ENCODE results near the gene MR1.
A peak's percentile ranks its signal among the peaks of the same experiment; 100 is the strongest.
"Not testable (repeated sequence)": the region's sequence is repeated elsewhere in the genome, so short reads cannot be mapped to it uniquely, and the experiment has no call there.

The MR1 gene

DNA sequence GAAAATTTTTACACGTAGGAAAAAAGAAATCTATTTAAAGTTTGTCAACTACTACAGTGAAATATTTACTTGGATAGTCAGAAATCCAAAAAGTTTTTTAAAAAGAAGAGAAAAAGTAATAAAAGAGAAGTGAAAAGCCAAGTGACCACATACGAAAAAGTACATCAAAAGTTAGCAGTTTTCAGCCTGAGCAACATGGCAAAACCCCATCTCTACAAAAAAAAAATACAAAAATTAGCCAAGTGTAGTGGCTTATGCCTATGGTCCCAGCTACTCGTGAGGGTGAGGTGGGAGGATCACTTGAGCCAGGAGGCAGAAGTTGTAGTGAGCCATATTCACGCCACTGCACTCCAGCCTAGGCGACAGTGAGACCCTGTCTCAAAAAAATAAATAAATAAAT is 5.2 kb upstream of the MR1 start:
- DNase-seq (ENCODE audit: low read depth): no peak

DNA sequence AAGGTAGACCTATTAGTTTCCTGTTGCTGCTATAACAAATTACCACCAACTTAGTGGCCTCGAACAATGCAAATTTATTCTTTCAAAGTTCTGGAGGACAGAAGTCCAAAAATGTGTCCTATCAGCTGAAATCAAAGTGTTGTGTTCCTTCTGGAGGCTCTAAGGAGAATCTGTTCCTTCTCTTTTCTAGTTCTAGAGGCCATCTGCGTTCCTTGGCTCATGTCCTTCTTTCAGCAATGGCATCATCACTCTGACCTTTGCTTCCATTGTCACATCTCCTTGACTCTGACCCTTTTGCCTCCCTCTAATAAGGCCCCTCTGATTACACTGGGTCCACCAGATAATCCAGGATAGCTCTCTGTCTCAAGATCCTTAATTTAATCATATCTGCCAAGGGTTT is 1.2 kb upstream of the MR1 start:
- no peak for DNase-seq (ENCODE audit: low read depth)

DNA sequence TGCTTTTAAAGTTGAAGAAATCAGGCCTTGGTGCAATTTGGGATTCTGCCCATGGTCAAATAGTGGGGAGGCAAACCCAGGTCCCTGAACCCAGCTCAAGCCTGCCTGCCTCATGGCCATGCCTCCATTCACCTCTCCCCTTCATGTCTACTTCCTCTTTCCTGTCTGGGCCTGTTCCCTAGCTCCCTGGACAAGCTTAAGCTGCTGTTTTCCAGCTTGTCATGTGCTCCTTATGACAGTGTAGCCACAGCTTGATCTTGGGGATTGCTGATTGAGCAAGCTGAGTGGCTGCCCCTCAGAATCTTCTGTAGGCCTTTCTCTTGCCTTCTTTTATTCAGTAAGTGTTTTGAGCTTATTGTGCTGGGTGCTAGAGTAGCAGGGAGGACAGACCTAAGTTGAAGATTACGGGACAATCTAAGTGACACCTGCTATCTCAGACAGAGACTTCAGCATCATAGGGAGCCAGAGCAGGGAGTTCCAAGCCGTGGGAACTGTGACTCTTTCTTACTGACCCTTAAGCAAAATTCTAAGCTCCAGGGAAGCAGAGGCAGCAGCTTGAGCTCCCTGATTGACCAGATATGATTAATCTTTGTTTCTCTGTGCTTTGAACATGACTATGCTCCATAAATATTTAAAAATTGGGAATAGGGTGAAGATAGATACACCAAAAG is 520 bp upstream of the MR1 start:
- DNase-seq (ENCODE audit: low read depth): no peak

DNA sequence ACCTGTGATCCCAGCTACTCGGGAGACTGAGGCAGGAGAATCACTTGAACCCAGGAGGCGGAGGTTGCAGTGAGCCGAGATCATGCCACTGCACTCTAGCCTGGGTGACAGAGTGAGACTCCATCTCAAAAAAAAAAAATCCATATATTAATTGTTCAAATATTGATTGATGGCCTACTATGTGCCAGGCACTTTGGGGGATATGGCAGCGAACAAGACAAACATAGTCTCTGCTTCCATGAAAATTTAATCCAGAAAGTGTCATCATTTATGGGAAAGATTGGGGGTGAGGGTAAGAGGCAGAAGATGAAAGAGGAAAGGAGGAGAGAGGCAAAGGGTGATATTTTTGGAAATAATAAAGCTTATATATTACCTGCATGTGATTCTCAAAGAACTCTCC is 1.4 kb downstream of the MR1 start:
- DNase-seq (ENCODE audit: low read depth): not testable (repeated sequence)

DNA sequence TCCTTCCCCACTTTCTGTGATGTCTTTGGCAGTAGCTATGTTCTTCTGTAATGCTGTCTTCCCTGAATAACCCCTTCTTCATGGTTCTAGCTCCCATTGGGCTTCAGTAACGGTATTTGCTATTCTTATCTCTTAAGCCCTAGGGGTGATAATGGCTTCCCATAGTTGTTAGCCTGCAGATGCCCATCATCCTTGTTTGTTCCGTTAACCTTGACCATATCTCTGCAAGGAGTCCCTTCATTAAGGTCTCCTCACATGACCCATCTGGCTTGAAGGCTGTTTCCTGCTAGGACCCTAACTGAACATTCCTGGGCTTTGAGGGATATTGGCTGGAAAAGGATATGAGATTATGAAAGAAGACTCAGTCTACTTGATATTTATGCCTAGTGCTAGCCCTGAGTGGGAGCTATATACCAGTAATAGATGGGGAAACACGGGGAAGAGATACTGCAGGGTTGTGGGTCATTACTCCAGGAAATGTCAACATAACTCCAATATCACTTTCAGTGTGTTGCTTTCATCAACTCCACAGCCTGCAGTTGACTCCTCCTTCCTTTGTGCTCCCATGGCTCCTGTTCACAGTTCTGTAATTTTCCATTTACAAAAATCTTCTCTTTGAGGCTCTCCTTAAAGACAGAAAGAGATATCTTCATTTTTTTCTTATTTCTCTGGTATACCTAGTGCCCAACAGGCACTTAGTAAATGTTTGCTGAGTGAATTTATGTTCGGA is 2.5 kb downstream of the MR1 start:
- DNase-seq (ENCODE audit: low read depth): no peak

DNA sequence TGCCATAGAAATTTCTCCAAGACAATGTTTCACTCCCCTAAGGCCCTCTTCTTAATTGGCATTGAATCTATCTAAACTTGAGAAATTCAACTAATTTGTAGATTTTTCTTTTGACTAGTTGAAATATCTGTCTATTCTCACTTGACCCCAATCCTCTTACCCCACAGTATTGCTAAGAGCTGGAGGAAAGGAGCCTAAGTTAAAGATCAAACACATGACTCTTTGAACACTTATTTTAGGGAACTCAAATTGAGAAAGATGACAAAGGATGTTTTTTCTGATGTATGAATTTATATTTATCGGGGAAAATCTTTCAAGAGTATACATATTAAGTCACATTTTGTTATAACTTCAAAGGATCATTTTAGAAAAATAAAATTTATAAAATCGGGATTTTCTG is 3.6 kb downstream of the MR1 start:
- DNase-seq (ENCODE audit: low read depth): no peak

DNA sequence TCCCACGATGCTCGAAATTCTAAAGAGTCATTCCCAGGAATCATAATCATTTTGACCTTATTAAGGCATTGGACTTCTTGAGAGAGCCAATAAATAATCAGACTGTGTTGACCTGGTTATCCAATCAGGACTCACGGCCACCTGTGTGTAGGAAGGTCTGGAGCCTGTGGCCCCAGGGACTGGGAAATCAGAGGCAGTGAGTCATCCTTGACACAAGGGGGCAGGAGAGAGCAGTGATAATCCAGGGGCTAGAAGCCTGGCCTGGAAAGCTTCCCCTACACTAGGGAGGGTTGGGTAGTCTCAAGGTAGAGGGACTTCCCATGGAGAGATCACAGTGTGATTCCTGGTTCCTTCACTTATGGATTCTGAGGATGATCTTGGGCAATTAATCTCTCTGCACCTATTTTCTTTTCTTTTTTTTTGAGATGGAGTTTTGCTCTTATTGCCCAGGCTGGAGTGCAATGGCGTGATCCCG is 4.7 kb downstream of the MR1 start:
- DNase-seq (ENCODE audit: low read depth): peak; percentile 27

DNA sequence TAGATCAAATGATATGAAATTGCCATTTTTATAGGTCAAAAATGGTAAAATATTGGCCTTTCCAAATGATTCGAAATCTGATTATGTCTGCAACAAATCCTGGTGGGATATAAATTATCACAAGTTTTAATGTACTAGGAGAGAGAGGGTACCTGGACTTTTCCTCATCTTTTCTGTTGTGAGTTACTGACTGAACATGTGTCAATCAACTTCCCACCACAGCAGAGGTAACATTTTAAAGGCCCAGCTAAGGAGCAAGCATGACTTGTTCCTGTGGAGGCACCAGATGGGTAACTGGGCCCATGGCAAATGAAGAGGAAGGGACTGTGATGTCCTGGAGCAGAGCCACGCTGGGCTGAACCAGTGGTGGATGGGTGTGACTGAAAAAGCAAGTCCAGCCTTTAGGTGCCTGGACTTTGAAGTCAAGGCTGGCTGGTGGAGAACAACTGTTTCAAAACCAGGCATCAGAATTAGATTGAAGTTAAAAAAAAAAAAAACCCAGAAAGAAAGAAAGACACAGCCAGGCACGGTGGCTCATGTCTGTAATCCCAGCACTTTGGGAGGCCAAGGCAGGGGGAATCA is 6.6 kb downstream of the MR1 start:
- no peak for DNase-seq (ENCODE audit: low read depth)

DNA sequence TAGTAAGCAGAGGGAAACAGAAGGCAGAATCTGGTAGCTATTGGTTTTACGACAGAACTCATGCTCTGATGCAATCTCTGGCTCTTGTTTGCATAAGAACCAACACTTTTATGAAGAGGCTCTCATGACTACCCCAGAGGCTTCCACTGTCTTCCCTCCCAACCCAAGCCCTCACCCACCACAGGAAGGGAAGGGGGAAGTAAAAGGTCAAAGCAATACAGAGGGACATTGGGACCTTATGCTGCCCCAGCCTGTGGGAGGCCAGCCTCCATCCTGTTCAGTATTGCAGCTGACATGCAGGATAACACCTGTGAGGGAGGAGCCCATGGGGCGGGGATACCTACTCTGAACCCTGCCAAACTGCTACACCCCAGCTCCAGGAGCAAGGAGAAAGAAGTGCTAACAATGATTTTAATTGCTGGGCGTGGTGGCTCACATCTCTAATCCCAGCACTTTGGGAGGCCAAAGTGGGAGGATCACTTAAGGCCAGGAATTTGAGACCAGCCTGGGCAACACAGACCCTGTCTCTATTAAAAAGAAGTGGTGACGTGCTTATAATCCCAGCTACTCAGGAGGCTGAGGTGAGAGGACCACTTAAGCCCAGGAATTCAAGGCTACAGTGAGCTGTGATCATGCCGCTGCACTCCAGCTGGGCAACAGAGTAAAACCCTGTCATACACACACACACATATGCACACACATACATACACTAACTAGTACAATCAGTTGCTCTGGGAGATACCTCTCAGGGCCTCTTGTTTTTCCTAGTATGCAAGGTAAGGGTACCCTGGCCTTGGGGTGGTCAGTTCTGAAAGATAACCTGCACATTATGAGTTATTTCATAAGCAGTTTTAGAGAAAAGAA is 9.5 kb downstream of the MR1 start:
- no peak for DNase-seq (ENCODE audit: low read depth)

DNA sequence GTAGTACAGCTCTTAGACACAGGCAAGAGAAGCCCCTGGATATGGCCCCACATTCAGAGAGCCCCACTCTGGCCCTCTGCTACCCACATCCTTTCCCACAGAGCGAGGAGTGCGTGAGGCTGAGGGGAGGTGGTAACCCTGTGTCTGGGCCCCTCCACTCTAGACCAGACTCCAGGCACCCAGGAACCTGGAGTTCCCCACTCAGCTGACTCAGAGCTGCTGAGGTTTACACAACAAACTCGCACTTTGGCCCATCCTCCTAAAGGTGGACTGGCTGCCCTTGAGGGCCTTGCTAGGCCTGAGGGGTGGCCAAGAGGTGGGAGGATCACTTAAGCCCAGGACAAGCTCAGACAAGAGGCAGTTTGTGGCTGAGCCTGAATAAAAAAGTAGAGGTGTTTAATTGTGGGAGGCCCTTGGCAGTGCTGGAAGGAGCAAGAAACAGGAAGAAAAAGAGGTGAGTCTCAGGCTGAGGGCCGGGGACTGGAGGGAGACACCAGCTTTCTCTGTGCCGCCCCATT is 10.7 kb downstream of the MR1 start:
- peak; percentile 47 for DNase-seq (ENCODE audit: low read depth)

DNA sequence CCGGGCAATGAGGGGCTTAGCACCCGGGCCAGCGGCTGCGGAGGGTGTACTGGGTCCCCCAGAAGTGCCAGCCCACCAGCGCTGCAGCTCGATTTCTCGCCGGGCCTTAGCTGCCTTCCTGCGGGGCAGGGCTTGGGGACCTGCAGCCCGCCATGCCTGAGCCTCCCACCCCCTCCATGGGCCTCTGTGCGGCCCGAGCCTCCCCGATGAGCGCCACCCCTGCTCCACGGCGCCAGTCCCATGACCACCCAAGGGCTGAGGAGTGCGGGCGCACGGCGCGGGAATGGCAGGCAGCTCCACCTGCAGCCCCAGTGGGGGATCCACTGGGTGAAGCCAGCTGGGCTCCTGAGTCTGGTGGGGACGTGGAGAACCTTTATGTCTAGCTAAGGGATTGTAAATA is 12.2 kb downstream of the MR1 start:
- DNase-seq (ENCODE audit: low read depth): not testable (repeated sequence)

DNA sequence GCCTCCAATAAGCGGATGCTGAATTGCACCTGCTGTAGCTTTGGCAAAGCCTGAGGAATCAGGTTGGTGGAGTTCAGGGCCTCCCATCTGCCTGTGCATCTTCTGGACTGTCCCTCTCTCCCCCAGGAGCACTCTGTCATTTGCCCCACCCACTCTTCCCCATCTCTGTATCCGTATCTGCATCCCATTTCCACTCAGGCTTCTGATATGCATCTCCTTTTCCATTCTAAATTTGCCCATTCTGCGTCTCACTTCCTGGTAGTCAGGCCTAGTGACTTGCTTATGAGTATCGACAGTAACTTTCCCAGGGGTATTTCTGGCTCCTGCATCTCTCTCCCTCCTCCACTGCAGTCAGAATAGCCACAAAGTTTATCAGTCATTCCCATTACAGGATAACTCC is 15.6 kb downstream of the MR1 start:
- DNase-seq (ENCODE audit: low read depth): no peak

DNA sequence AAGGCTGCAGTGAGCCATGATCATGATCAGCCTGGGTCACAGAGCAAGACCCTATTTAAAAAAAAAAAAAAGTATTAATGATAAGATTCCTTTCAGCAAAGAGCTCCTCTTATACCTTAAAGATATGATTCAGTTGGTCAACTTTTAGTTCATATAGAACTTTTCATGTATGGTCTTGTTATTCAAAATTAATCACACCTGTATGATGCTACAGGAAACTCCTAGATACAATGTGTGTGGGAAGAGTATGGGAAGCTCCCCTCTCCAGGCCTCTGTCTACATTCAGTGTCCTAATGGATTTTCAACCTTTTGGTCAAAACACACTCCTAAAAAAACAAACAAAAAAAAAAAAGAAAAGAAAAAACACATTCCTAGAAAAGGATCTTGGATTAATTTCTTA is 17.1 kb downstream of the MR1 start:
- DNase-seq (ENCODE audit: low read depth): no peak

DNA sequence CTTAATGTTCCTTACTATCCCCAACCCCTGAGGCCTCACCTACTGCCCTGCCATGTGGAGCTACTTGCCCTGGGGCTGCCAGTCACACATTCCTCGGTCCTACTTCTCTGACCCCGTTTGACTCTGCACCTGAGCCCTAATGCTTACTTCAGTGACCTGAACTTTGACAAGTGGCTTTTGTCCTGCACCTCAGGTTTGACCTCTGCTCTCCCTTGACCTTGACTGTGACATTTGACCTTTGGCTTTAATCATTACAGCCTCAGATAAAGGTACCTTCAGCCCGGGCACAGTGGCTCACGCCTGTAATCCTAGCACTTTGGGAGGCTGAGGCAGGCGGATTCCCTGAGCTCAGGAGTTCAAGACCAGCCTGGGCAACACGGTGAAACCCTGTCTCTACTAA is 22.8 kb downstream of the MR1 start:
- no peak for DNase-seq (ENCODE audit: low read depth)

DNA sequence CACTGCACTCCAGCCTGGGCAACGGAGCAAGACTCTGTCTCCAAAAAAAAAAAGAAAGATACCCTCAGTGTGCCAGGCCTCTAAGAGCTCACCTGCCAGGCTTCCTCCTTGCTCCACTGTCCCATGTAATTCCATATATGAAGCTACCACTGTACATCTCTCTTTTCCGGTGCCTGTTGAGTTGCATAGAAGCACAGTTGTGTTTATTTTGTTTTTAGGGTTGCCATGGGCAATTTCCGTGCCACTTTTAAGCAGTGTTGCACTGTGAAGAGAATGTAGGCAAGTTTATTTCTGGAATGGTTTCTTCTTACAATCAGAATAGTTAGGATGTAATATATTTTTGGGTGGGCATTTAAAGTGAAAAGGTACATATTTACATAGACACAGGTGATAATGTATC is 23.3 kb downstream of the MR1 start:
- DNase-seq (ENCODE audit: low read depth): no peak

DNA sequence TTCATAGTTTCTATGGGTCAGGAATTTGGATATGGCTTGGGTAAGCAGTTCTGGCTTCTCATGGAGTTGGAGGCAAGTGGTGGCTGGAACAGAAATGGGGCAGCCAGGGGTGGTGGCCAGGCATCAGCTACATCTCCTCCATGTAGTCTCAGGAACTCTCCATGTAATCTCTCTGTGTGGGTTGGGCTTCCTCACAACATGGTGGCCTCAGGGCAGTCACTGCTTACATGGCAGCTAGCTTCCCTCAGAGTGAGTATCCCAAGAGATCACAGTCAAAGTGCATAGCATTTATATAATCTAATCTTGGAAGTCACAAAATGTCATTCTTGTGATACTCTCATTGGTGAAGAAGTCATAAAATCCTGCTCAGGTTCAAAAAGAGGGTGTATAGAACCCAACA is 25.7 kb downstream of the MR1 start:
- DNase-seq (ENCODE audit: low read depth): no peak

DNA sequence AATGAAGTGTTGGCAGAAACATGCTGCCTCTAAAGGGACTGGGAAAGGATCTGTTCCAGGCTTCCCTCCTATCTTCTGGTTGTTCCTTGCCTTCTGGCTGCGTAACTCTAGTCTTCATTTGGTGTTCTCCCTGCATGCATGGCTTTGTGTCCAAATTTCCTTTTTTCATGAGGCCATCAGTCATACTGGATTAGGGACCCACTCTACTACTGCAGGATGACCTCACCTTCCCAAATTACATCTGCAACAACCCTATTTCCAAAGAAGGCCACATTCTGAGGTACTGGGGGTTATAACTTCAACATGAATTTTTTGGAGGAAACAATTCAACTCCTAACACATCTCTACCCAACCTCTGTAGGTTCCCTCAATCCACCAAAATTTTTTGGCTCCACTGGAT is 26.3 kb downstream of the MR1 start:
- DNase-seq (ENCODE audit: low read depth): no peak

DNA sequence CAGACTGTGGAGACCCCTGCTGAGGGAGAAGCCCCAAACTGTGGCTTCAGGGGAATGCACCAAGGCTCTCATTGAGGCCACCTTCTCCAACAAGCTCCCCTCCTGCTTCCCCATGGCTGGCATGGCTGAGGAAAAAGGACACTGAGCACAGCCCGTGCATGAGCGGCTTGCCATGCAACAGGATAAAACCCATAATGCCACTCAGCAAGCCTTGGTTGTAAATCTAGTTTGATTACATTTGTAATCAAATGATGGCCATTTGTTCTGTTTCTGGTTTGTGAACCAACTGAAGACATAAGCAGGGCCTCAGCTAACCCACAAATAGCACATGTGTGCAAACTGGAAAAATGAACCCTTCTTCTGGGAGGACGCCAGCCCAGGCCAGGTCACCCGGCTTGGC is 27.2 kb downstream of the MR1 start:
- DNase-seq (ENCODE audit: low read depth): not testable (repeated sequence)

DNA sequence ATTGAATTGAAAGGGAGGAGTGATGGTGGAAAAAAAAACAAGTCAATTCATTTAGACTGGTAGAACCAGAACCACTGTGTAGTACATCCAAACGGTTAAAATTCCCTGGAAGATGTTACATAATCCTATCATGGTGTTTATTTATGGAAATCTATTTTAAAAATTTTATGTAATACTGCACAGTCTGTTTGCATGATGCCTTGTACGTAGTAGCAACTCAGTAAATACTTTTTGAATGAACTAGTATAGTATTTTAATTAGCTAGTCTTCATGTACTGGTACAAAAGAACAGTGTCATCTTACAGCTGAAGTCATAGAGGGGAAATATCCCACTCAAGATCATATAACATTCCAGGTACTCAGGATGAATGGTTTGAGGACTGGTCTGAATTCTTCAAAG is 27.7 kb downstream of the MR1 start:
- no peak for DNase-seq (ENCODE audit: low read depth)

DNA sequence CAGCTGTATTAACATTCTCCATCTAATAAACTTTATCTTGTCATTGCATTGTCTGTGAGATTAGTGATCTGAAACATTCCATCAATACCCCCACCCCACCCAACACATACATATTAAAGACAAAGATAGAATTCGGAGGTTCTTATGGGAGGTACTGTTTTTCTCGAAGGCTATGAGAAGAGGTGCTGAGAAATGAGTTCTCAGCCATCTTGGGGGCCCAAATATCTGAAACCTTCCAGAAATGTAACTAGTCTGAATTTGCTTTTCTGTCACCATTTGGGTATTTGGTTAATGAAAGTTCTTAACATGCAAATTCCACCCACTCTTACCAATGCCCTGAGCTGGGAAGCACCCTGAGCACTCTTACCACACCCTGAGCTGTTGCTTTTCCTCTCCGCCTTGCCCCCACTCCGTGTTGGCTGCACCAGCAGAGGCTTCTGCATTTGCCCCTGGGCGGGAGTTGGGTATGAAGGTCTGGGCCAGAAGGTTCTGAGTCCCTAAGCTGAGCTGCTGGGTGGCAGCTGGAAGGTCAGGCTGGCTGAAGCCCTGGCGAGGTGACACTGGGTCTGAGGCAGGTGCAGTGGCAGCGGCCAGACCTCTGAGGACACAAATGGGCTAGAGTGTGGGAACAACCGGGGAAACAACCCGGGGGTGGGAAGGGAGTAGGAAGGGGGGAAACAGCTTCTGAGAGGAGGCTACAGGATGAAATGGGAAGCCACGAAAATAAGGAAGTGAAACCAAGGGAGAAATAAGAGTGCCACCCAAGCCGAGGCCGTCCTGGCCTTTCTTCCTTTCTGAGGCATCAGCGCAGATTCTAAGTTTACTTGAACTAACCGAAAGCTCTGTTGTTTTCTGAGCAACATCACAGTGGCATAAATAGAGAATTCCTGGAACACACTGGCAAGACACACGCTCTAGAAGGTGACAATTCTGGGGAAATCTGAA is 28.4 kb downstream of the MR1 start:
- peak; percentile 0 for DNase-seq (ENCODE audit: low read depth)

DNA sequence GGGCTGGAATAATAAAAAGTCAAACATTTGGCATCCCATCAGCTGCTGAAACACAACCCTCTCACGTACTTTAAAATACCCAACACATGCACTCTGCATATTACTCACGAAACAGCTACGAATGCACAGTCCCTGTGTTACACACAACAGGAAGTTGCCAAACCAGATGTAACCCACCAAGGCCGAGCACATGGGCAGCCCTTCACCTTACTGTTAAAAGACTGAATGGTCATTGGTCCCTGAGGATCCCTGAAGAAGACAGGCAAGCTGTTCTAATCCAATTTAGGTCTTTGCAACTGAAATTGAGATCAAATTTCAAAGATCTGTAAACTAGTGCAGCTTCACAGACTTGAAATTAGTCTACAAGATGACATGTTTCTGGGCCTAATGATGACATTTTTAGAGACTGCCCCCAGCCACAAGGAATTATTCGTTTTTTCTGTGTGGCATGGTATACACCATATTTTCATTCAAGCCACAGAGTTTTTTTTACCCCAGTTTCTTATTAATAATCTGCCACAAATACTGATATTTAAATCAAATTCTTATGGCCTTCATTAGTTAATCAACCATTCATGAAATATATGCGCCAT is 29.1 kb downstream of the MR1 start:
- peak; percentile 10 for DNase-seq (ENCODE audit: low read depth)
